HG03097 (cell line): ENCODE measurements around the gene COASY.
"Not testable (repeated sequence)": the region's sequence is repeated elsewhere in the genome, so short reads cannot be mapped to it uniquely, and the experiment has no call there.

ENCODE experiments used
- ATAC-seq: cut with Tn5 transposase; IDR thresholded peaks from one replicate; pipeline ENCODE4 v1.9.1; 2021; ENCODE audit not compliant: unreplicated experiment, low FRiP score

COASY gene

DNA sequence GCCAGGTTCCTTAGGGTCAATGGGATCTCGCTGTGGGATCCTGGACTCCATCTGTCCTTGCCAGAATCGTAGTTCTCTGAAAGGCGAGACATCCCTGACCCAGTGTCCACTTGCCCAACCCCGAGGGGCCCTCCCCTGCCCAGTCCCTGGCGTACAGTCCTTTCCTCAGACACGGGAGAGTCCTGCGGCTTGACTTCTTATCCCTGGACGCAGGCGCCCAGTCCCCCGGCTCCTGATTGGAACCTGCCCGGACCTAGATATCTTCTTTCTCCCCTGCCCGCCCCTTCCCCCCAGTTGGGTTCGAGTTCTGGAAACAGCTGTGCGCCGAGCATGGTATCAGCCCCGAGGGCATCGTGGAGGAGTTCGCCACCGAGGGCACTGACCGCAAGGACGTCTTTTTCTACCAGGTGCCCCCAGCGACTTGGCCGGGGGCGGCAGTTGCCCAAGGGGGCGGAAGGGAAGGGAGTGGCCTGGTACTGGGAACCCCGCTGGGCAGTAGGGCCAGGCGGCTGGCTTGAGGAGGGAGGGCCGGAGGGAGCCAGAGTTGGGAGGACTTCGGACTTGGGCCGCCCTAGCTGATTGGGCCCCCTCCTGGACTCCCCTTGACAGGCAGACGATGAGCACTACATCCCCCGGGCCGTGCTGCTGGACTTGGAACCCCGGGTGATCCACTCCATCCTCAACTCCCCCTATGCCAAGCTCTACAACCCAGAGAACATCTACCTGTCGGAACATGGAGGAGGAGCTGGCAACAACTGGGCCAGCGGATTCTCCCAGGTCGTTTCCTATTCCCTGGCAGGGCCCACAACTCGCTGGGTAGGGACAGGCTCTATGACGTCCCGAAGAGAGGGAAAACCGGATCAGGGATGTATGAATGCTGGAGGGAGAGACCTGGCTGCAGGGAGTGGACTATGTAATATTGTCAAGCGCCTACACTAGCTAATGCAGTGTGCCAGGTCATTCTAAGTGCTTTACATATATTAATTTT lies 48.2 kb downstream of the COASY start:
- ATAC-seq: not testable (repeated sequence)

DNA sequence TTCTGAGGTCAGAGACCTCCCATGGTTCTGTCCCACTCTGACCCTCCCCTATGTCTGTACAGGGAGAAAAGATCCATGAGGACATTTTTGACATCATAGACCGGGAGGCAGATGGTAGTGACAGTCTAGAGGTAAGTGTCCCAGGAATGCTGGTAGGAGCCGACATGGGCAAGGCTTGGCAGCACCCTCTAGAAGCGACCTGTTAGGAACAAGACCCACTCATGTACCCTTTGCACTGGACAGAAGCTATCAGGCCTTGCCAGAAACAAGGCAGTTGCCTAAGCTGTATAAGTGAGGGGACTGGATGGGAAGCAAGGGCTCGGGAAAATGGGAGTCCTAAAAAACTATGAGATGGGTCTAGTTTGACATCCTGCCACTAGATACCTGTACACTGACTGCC lies 50.1 kb downstream of the COASY start:
- no peak for ATAC-seq

DNA sequence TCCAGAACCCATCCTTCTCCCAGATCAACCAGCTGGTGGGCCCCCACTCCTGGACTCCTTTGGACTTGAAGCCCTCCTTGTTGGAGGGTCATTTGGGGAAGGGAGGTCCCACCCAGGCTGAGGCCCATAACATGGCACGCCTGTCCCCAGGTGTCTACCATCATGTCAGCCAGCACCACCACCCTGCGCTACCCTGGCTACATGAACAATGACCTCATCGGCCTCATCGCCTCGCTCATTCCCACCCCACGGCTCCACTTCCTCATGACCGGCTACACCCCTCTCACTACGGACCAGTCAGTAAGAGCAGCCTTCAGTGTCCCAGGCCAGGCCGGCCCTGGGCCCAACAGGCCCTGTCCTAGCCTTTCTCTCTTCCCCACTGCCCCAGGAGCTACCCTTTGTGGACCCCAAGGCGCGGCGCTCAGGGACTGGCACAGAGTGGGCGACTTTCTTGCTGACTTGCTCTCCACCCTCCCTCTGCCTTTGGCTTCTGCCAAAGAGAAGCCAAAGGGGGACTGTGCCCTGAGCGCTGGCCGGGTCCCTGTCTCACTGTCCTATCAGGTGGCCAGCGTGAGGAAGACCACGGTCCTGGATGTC lies 51.8 kb downstream of the COASY start:
- no peak for ATAC-seq
